CD4-positive, alpha-beta memory T cell (primary cell): Measurements from ENCODE around the gene CPXM2. TPM values are rescaled to one million over a fixed set of nuclear protein-coding genes. Genes with fewer than 3 reads are reported as not detected.

ENCODE experiments used
- CTCF ChIA-PET: fragments of 350-600 bp; sonication (Branson Sonifier 250); formaldehyde crosslinking; loops from one replicate; lab custom pipeline; 2021; ENCODE audit warnings: inconsistent platforms; ENCODE audit not compliant: partially characterized antibody; lab: Charles Lee
- POLR2A ChIA-PET: fragments of 350-600 bp; sonication (Branson Sonifier 250); formaldehyde crosslinking; loops from one replicate; lab custom pipeline; 2021; ENCODE audit not compliant: partially characterized antibody; lab: Charles Lee
- DNase-seq, 5 donors: peaks; one replicate each; pipeline versions ENCODE4 v3.0.0 to v3.0.0-alpha.2; 2020 to 2022; ENCODE audit warnings: mixed read lengths in 1 of 5
- H3K27ac ChIP-seq: one replicate; pipeline ENCODE4 v1.7.0; 2013; ENCODE audit warnings: low read depth, low read length
- H3K27me3 ChIP-seq: 2 replicates; pipeline ENCODE4 v1.7.0; 2013; ENCODE audit warnings: mild to moderate bottlenecking, low read length, moderate library complexity; ENCODE audit not compliant: insufficient read depth
- H3K36me3 ChIP-seq: 2 replicates; pipeline ENCODE4 v1.7.0; 2013; ENCODE audit warnings: mild to moderate bottlenecking, low read length, moderate library complexity; ENCODE audit not compliant: insufficient read depth
- H3K4me1 ChIP-seq: 2 replicates; pipeline ENCODE4 v1.7.0; 2013; ENCODE audit warnings: mild to moderate bottlenecking, low read length, moderate library complexity; ENCODE audit not compliant: insufficient read depth
- H3K4me3 ChIP-seq, 2 donors: one replicate each; pipeline ENCODE4 v1.7.0; 2013; ENCODE audit warnings: low read length in 2 of 2, mild to moderate bottlenecking in 1 of 2
- H3K9me3 ChIP-seq, 2 donors: one replicate each; pipeline ENCODE4 v1.7.0; 2013; ENCODE audit warnings: low read length in 2 of 2, control low read depth in 1 of 2; ENCODE audit not compliant: control insufficient read depth in 1 of 2
- H3K27ac Mint-ChIP-seq, 7 donors: one replicate each; pipeline ENCODE4 v1.8.0; 2020 to 2021; ENCODE audit warnings: mixed read lengths in 7 of 7, mild to moderate bottlenecking in 6 of 7, inconsistent platforms in 3 of 7, moderate library complexity in 3 of 7
- H3K27me3 Mint-ChIP-seq, 2 donors: one replicate each; pipeline ENCODE4 v1.8.0; 2020 to 2021; ENCODE audit warnings: mixed read lengths in 2 of 2
- H3K36me3 Mint-ChIP-seq, 2 donors: one replicate each; pipeline ENCODE4 v1.8.0; 2020 to 2021; ENCODE audit warnings: mixed read lengths in 2 of 2, inconsistent platforms in 1 of 2, mild to moderate bottlenecking in 1 of 2
- H3K4me1 Mint-ChIP-seq, 4 donors: one replicate each; pipeline ENCODE4 v1.8.0; 2020 to 2021; ENCODE audit warnings: mixed read lengths in 4 of 4, mild to moderate bottlenecking in 1 of 4
- H3K4me3 Mint-ChIP-seq, 8 donors: one replicate each; pipeline ENCODE4 v1.8.0; 2020 to 2021; ENCODE audit warnings: mixed read lengths in 8 of 8, mild to moderate bottlenecking in 7 of 8, moderate library complexity in 6 of 8, inconsistent platforms in 3 of 8
- H3K9me3 Mint-ChIP-seq, 8 donors: one replicate each; pipeline ENCODE4 v1.8.0; 2020 to 2021; ENCODE audit warnings: mixed read lengths in 8 of 8, mild to moderate bottlenecking in 5 of 8, inconsistent platforms in 3 of 8, moderate library complexity in 1 of 8
- intact Hi-C: fragments of 100-400 bp; cut with micrococcal nuclease; formaldehyde crosslinking; loops from one replicate; pipeline ENCODE4 v1.15.1; 2023
- polyA plus RNA-seq, 2 donors: library from polyadenylated mRNA; unstranded; fragments of 300-500 nt; fragmentation: Illumina TruSeq; gene quantifications; one replicate each; pipeline ENCODE4 v1.2.3, GENCODE V29; 2021
- total RNA-seq, 2 experiments: library from RNA; stranded (reverse); gene quantifications; one replicate each; pipeline ENCODE4 v1.2.3, GENCODE V29; 2021

Gene CPXM2
- total and polyA plus RNA-seq, 4 experiments from 2014 or later: not detected

GRCh38 chr10:123929791-123930190 is 38.2 kb upstream of the CPXM2 start:
- no peak overlapping the region for H3K27ac Mint-ChIP-seq
- H3K27me3 Mint-ChIP-seq: peaks cover 0 to 9% of the 10 kb centered on the region in 2 donors
- intact Hi-C loops: no loop called here
- no peaks in the 10 kb centered on the region for H3K4me1 ChIP-seq
- peaks cover 0 to 5% (median under 1%) of the 10 kb centered on the region in 4 donors for H3K4me1 Mint-ChIP-seq
- CTCF ChIA-PET: no interaction called here
- H3K27me3 ChIP-seq: no peaks in the 10 kb centered on the region
- peaks cover 0 to 35% (median 16%) of the 10 kb centered on the region in 8 donors for H3K9me3 Mint-ChIP-seq
- no peaks in the 10 kb centered on the region for H3K36me3 Mint-ChIP-seq
- no peaks in the 10 kb centered on the region for H3K9me3 ChIP-seq
- POLR2A ChIA-PET: no interaction called here
- H3K36me3 ChIP-seq: no peaks in the 10 kb centered on the region
- DNase-seq: no peak
- no peak overlapping the region for H3K4me3 ChIP-seq
- no peak overlapping the region for H3K27ac ChIP-seq
- no peak overlapping the region for H3K4me3 Mint-ChIP-seq

- Histone ChIP-seq H3K4me1 (no peaks in the 10 kb centered on the region), H3K36me3 (no peaks in the 10 kb centered on the region), H3K9me3 (no peaks in the 10 kb centered on the region), H3K27me3 (no peaks in the 10 kb centered on the region), H3K27ac (no peak overlapping the region), H3K4me3 (no peak overlapping the region)
- no peak for DNase-seq
- H3K4me3 Mint-ChIP-seq: no peak overlapping the region
- intact Hi-C loops: no loop called here
- ChIA-PET POLR2A (no interaction called here), CTCF (no interaction called here)
- no peak overlapping the region for H3K27ac Mint-ChIP-seq
- no peaks in the 10 kb centered on the region for H3K36me3 Mint-ChIP-seq
- H3K4me1 Mint-ChIP-seq: peaks cover 0 to 5% (median 0%) of the 10 kb centered on the region in 4 donors
- peaks cover 2 to 31% (median 16%) of the 10 kb centered on the region in 8 donors for H3K9me3 Mint-ChIP-seq
- H3K27me3 Mint-ChIP-seq: peaks cover 0 to 8% of the 10 kb centered on the region in 2 donors
Measured at GRCh38 chr10:123928427-123928826, 36.8 kb upstream of the CPXM2 start.

DNA sequence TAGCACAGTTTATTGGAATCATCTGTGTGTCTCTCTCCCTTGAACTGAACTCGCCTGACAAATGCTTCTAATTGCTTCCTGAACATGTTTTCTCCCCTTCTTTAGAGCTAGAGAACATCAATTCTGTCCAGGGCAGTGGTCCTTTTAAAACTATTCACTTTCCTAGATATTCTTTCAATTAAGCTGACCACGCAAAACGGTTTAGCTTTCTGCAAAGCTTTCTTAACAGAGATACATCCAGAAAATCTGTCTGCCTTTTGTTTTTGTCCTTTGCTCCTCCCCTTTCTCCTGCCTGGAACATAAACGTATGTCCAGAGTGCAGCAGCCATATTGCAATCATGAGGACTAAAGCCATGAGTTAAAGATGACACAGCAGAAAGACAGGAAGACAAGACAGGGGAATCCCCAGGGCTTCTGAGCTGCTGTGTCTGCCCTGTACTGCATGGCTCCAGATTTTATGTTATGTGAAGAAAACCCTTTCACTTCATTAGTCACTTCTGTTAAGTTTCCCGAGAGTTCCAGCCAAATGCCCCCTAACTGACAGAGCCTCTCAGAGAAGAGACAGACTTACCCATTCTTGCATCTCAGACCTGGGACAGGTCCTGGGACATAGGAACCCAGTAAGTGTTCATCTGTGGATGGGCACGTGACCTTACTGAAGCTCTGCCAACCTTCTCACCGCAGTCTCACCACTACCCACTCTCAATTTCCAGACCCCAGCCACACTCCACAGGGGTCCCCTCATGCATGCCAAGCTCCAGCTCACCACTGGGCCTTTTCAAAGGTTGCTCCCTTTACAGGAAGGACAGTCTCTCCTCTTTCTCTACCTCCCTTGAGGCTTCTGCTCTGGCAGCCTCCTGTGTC is 35.0 kb upstream of the CPXM2 start:
- Mint-ChIP-seq H3K27ac (no peak overlapping the region), H3K9me3 (peaks cover 2 to 29% (median 15%) of the 10 kb centered on the region in 8 donors), H3K4me1 (peaks cover 0 to 5% (median 0%) of the 10 kb centered on the region in 4 donors), H3K27me3 (peaks cover 2 to 10% of the 10 kb centered on the region in 2 donors), H3K36me3 (no peaks in the 10 kb centered on the region), H3K4me3 (no peak overlapping the region)
- Histone ChIP-seq H3K4me1 (no peaks in the 10 kb centered on the region), H3K4me3 (no peak overlapping the region), H3K36me3 (no peaks in the 10 kb centered on the region), H3K9me3 (no peaks in the 10 kb centered on the region), H3K27me3 (no peaks in the 10 kb centered on the region), H3K27ac (no peak overlapping the region)
- DNase-seq: no peak
- ChIA-PET POLR2A (no interaction called here), CTCF (no interaction called here)
- intact Hi-C loops: no loop called here

- H3K36me3 Mint-ChIP-seq: peaks cover 0 to 2% of the 10 kb centered on the region in 2 donors
- Histone ChIP-seq H3K4me1 (no peaks in the 10 kb centered on the region), H3K27ac (no peak overlapping the region), H3K36me3 (no peaks in the 10 kb centered on the region), H3K4me3 (no peak overlapping the region), H3K27me3 (no peaks in the 10 kb centered on the region), H3K9me3 (peaks cover 0 to 2% of the 10 kb centered on the region in 2 donors)
- CTCF ChIA-PET: no interaction called here
- intact Hi-C loops: no loop called here
- H3K4me3 Mint-ChIP-seq: no peak overlapping the region
- H3K9me3 Mint-ChIP-seq: peaks cover 2 to 28% (median 21%) of the 10 kb centered on the region in 8 donors
- POLR2A ChIA-PET: no interaction called here
- no peak overlapping the region for H3K27ac Mint-ChIP-seq
- H3K27me3 Mint-ChIP-seq: peaks cover 2 to 11% of the 10 kb centered on the region in 2 donors
- DNase-seq: no peak
- peaks cover 0 to 4% (median 0%) of the 10 kb centered on the region in 4 donors for H3K4me1 Mint-ChIP-seq
Measured at GRCh38 chr10:123922126-123922525, 30.5 kb upstream of the CPXM2 start.

DNA sequence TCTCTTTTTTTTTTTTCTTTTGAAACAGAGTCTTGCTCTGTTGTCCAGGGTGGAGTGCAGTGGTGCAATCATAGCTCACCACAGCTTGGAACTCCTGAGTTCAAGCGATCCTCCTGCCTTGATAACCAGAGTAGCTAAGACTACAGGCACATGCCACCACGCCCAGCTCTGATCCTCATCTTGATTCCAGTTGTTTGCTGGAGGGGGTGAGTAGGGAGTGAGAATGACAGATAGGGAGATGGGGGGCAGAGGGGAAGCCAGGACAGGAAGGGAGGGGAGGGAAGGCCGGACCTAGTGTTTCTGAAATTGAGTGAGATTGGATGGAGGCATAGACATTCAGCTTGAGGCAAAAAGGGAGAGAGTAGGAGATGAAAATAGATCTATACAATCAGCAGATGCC is 25.2 kb upstream of the CPXM2 start:
- H3K36me3 Mint-ChIP-seq: peaks cover 0 to 2% of the 10 kb centered on the region in 2 donors
- Histone ChIP-seq H3K27ac (no peak overlapping the region), H3K4me1 (no peaks in the 10 kb centered on the region), H3K9me3 (peaks cover 0 to 2% of the 10 kb centered on the region in 2 donors), H3K4me3 (no peak overlapping the region), H3K27me3 (no peaks in the 10 kb centered on the region), H3K36me3 (no peaks in the 10 kb centered on the region)
- CTCF ChIA-PET: no interaction called here
- H3K4me3 Mint-ChIP-seq: no peak overlapping the region
- no peaks in the 10 kb centered on the region for H3K4me1 Mint-ChIP-seq
- H3K27ac Mint-ChIP-seq: no peak overlapping the region
- intact Hi-C loops: no loop called here
- H3K9me3 Mint-ChIP-seq: peaks cover 2 to 30% (median 21%) of the 10 kb centered on the region in 8 donors
- POLR2A ChIA-PET: no interaction called here
- no peak for DNase-seq
- H3K27me3 Mint-ChIP-seq: peaks cover 2 to 21% of the 10 kb centered on the region in 2 donors

- intact Hi-C loops: no loop called here
- DNase-seq: no peak
- Mint-ChIP-seq H3K9me3 (peaks cover 0 to 17% (median 12%) of the 10 kb centered on the region in 8 donors), H3K36me3 (no peaks in the 10 kb centered on the region), H3K4me1 (no peaks in the 10 kb centered on the region), H3K4me3 (no peak overlapping the region), H3K27me3 (peaks cover 10 to 23% of the 10 kb centered on the region in 2 donors), H3K27ac (no peak overlapping the region)
- no peaks in the 10 kb centered on the region for H3K27me3 ChIP-seq
- no peak overlapping the region for H3K27ac ChIP-seq
- ChIA-PET CTCF (no interaction called here), POLR2A (no interaction called here)
- no peaks in the 10 kb centered on the region for H3K36me3 ChIP-seq
- H3K9me3 ChIP-seq: no peaks in the 10 kb centered on the region
- no peak overlapping the region for H3K4me3 ChIP-seq
- no peaks in the 10 kb centered on the region for H3K4me1 ChIP-seq
Measured at GRCh38 chr10:123913688-123914268, 22.2 kb upstream of the CPXM2 start.

DNA sequence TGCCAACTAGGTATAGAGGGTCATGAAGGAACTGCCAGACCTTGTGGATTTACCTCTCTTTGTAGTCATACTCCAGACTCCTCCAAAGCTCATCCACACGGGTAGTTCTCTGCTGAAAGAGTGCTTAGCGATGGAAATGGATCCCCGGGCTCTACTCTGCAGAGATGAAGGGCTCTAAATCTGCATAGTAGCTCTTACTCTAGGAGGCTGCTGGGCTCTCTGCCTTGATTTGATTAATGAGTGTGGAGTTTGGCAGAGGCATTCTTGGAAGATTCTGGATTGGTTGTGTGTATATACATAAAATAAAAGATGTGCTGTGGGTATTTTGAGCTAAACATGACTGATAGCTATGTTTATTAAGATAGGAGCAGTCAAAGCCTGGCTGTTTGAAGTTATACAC is 21.3 kb upstream of the CPXM2 start:
- H3K4me1 ChIP-seq: no peaks in the 10 kb centered on the region
- CTCF ChIA-PET: no interaction called here
- no peaks in the 10 kb centered on the region for H3K4me1 Mint-ChIP-seq

More for the DNA sequence above, 21.3 kb upstream of the CPXM2 start:
- H3K4me3 ChIP-seq: no peak overlapping the region
- DNase-seq: no peak
- no peak overlapping the region for H3K27ac ChIP-seq
- Mint-ChIP-seq H3K27ac (no peak overlapping the region), H3K27me3 (peaks cover 10 to 29% of the 10 kb centered on the region in 2 donors), H3K4me3 (no peak overlapping the region), H3K36me3 (no peaks in the 10 kb centered on the region), H3K9me3 (peaks cover 0 to 10% (median 8%) of the 10 kb centered on the region in 8 donors)
- H3K36me3 ChIP-seq: no peaks in the 10 kb centered on the region
- POLR2A ChIA-PET: no interaction called here
- H3K27me3 ChIP-seq: no peaks in the 10 kb centered on the region
- no peaks in the 10 kb centered on the region for H3K9me3 ChIP-seq
- intact Hi-C loops: no loop called here
